Pons (tissue), 1 donor: ENCODE results near the gene TTC9.

Source experiments
- DNase-seq: peaks from one replicate; pipeline ENCODE4 v3.0.0-alpha.2; 2016; ENCODE audit warnings: low spot score

TTC9 gene

DNA sequence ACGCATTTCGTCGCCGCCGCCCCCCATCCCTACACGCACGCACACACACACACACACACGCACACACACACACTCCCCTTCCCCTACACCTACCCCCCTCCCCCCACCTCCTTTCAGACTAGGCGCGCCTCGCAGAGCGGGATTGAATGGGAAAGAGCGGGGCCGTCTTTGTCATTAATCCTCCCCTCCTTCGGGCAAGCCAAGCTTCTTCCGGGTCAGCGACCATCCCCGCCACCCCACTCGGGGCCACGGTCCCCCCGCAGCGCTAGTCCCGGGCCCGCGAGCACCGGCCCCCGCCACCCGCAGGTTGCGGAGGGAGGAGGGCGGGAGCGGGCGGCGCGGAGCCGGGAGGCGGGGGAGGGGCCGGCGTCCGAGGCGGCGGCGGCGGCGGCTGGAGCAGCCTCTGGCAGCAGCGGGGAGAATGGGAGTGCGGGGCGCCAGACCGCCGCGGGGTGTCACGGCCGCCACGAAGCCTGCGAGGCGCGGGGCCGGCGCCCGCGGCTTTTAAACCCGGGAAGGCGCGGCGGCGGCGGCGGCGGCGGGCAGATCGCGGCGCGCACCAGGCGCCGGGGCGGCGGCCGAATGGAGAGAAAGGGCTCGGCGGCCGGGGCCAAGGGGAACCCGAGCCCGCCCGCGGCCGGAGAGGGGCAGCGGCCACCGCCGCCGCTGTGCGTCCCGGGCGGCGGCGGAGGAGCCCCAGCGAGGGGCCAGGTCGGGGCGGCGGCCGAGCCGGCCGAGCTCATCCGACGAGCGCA, at the start of gene TTC9:
Gene TTC9, plus strand, starts transcription at position 369 of the 755 bp plus-strand sequence. Its CDS starts 214 bp downstream, at position 583.
- no peak for DNase-seq

DNA sequence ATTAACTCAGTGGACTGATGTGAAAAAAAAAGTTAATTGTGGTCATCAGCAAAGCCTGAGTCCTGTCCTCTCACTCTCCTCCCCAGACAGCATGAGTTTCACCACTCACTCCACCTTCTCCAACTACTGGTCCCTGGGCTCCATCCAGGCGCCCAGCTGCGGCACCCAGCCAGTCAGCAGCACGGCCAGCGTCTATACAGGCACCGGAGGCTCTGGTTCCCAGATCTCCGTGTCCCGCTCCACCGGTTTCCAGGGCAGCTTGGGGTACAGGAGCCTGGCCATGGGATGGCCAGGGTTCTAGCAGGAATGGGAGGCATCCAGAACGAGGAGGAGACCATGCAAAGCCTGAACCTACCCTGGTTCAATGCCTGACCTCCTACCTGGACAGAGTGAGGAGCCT, 47.3 kb upstream of the TTC9 start:
- no peak for DNase-seq

DNA sequence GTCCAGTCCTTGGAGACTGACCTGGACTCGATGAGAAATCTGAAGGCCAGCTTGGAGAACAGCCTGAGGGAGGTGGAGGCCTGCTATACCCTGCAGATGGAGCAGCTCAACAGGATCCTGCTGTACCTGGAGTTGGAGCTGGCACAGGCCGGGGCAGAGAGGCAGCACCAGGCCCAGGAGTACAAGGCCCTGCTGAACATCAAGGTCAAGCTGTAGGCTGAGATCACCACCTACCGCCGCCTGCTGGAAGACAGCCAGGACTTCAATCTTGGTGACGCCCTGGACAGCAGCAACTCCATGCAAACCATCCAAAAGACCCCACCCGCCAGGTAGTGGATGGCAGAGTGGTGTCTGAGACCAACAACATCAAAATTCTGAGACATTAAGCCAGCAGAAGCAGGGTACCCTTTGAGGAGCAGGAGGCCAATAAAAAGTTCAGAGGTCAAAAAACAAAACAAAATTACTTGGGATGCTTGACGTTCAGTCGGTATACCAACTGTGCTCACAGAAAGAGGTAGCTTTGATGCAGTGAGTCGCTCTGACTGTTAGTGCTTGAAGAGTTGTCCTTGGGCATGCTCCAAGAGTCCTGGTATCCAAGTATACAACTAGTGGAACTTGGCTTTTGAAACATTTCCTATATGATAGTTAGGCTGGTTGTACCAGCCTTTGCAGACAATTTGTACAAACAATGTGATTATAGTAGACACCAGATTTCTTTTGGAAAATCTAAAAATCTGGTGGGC, 46.1 kb upstream of the TTC9 start:
- DNase-seq = no peak

DNA sequence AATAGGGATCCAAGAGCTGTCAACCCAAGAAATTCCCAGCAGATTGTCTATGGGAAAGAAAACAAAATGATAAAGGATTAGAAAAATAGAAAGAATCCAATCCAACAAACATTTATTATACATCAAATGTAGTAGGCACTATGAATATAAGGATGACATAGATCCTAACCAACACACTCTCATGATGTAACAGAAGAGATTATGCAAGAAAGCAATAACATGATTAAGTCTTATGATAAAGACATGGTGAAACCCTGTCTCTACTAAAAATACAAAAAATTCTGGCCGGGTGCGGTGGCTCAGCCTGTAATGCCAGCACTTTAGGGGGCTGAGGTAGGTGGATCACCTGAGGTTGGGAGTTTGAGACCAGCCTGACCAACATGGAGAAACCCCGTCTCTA, 44.0 kb upstream of the TTC9 start:
- DNase-seq = no peak

DNA sequence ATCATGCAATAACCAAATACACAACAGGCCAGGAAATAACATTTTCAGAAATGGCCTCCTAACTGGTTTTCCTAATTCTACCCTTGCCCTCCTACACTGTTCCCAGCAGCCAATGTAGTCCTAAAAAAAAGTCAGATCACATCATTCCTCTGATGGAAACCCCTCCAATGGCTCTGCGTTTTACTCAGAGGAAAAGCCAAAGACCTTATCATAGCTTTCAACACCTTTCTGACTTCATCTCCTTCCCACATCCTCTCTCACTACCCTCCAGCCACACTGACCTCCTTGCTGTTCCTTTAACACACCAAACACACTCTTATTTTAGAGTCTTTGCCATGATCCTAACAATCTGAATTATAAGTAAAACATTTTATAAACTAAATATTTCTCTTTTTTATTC, 42.4 kb upstream of the TTC9 start:
- no peak for DNase-seq

DNA sequence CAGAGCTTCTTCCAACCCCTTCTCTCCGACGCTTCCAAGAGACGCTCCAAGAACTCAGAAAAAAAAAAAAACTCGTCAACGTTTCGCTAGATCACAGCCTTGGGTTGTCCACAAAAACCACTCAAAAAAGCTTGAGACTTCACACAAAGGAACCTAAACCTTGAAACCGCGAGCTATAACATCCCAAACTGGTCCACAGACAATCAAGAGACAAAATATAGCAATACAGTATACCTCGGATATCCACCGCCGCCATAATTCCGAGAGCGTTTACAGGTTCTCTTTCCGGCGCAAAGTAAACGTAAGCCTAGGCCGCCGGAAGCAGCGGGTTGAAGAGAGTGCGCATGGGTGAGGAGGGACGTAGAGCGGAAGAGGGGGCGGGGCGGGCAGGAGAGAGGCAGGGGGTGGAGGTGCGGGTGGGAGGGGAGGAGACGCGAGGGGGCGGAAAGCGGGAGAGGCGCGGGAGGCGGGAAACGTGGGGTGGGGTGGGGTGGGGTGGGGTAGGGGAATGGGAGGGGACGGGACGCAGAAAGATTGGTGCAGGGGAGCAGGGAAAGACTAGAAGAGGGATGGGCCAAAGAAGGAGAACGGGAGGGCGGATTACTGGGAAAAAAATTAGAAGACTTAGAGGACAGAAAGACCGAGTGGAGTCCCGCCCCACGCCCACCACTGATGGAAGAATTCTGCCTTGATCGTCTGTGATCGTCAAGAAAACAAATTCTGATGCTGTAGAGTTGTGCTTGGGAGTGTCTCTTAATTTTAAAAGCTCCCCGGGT, 41.1 kb upstream of the TTC9 start, which contains the start of gene MED6:
Gene MED6, minus strand, starts transcription at position 274 of the 776 bp plus-strand sequence. Its CDS starts 18 bp downstream, at position 256.
- DNase-seq = peak; percentile 93

DNA sequence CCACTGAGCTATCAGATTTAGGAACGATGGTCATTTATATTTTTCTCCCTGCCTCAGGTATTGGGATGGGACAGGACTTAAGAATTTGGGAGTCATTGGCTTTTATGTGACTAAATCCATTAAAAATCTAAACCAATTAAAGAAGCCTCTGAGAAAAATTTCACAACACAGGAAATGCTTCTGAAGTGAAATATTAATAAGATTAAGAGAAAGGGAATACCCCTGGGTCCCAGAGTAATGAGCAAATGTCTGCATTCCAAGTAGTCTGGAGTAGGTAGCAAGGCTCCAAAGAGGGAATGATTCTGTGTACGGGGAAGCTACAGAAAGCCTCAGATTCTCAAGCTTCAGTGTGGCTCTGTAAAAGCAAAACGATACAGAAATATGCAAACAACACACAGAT, 40.6 kb upstream of the TTC9 start:
- no peak for DNase-seq

DNA sequence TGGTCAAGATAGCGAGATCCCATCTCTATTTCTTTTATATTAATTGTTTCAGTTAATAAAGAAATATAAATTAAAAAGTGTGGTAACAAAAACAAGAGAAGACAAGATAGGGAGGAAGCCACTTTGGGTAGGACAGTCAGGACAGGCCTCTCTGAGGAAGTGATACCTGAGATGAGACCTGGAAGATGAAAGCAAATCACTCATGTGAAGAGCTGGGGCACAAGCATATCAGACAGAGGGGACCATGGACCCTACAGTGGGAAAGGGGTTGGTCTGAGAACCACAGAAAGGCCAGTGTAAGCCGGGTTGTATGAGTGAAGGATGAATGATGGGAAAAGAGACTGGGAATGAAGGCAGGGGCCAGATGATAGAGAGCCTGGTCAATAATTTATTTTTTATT, 39.5 kb upstream of the TTC9 start:
- no peak for DNase-seq

DNA sequence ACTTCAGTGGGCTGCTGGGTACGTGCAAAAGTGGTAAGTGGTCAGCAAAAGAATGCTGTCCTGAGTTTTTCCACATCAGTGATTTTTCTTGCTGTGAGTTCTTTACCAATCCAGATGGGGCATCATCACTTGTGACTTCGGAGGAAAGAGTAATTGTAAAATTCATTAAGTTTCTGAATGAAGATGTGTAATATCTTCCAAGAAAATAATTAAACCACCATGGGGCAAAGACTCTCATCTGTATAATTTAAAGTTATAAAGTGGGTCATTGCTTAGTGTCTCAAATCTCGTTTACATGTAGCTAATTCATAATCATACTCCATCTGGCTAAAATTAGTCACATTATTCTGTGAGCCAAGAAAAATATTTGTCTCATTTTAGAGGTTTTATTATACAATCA, 30.5 kb upstream of the TTC9 start:
- DNase-seq = no peak

DNA sequence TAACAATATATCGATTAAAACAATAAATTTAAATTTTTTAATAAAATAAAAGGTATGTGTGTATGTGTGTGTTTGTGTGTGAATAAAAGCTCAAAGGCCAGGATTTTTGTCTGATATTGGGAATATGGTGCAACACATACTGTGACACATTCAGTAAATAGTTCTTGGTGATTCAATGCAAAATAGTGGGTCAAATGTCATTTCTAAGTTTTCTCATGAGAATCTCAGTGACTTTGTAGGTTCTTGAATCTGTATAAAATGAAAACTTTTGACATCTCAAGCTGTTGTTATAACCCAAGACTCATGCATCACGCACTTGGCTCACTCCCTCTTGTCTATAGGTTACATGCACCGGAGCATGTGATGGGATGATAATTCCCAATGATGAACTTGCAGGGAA, 25.1 kb upstream of the TTC9 start:
- no peak for DNase-seq

DNA sequence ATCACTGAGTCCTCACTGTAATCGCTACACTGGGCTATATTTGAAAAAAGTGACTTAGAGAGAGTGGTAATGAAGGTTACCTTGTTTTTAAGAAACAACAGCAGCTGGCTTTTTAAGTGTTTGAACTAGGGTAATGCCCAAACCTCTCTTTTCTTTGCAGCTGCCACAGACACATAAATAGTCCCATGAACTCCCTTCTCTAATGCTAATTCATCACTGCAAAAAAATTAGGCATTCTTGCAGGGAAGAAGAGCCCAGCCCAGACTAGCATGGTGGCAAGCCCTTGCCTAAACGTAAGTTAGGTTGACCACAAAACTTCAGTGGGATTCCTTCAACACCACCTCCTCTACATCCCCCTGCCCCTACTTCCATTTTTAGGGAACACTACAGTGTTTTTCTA, 23.4 kb upstream of the TTC9 start:
- no peak for DNase-seq

DNA sequence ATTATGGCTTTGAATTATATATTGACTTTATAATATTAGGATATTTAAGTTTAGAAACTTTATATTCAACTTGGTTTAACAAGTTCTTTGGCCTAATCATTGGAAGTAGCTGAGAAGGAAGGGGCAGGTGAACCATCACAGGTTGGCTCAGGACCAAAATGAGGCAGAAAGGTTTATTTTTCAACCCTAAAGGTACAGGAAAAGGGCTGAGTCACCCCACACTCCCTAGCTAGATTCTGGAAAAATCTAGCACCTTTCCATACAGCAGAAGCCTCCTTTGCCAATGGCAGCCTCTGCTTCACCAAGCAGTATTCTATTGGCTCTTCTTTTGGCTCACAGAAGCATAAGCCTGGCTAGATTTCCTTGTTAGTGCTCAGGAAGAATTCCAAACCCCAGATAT, 22.0 kb upstream of the TTC9 start:
- DNase-seq = no peak

DNA sequence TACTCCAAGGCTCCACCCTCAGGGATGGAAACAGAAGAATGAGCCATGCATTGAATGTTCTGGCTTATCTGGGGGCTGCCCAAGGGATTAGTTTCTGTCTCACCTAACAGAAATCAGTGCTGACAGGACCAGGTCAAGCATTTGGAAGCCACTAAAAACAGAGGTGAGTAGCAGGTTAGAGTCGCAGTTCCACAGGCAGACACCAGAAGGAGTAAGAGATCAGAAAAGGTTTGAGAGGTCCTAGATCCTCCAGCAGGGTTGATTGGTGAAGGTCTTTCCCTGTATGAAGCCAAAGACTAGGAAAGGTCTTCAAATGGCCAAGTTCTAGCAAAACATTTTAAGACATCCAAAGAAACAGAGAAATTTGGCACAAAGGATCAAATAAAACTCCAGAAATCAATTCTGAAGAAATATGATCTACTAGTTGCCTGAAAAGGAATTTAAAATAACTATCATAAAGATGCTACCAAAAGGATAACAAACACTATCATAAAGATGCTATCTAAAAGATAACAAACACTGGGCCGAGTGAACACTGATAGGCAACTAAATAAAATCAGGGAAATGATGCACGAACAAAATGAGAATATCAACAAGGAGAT, 19.5 kb upstream of the TTC9 start:
- DNase-seq = no peak

DNA sequence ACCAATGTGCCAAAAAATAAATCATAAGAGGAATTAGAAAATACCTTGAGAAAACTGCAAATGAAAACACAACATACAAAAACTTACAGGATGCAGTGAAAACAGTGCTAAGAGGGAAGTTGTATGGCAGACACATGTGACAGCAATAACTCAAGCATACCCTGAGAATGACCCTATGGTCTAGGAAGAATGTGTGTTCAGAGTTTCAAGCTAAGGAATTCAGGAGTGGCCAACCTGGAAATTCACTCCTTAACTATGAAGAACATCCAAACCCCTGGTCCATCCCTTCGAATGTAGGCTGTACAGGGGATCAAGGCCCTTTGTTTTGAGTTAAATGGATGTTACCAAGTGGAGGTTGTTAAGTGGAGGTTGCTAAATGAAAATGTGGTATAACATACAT, 16.7 kb upstream of the TTC9 start:
- DNase-seq = no peak

DNA sequence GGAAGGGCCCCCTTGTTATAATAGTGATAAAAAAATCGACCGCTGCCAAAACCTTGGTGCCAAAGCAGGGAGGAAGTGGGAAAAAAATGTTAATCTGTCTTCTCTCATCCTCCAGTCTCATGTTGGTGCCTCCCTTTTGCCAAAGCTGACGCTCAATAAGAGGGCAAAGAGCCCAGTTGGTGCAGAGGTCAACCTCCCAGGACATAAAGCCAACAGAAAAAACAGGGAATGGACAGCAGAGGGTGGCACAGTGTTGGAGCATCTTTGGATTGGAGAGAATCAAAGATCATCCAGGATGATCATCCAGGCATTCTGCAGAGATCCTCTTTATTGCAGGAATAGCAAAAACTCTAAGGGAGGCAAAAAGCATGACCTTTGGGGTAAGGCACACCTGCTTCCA, 9.8 kb upstream of the TTC9 start:
- no peak for DNase-seq

DNA sequence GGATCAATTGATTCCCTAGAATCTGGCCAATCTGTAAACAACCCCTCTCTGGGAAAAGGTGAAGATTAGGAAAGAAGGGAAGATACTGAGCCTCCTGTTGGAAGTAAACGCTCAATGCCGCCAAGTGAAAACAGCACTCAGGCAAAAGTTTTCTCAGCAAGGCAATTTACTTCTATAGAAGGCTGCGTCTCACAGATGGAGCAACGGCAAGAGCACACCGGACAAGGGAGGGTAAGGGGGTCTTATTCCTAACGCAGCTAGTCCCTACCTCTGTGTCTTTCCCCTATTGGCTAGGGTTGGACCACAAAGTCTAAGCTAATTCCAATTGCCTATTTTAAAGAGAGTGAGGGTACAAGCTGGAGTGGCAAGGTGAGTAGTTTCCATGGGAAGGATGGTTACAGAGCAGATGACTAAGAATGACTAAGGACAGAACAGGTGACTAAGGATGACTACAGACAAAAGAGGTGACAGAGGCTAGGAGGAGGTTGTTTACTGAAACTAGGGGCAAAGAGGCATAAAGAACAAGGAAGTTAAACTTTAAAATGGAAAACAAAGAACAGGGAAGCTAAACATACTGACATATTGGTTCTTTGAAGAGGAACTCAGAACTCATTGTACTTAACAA, 5.6 kb upstream of the TTC9 start:
- DNase-seq = no peak

DNA sequence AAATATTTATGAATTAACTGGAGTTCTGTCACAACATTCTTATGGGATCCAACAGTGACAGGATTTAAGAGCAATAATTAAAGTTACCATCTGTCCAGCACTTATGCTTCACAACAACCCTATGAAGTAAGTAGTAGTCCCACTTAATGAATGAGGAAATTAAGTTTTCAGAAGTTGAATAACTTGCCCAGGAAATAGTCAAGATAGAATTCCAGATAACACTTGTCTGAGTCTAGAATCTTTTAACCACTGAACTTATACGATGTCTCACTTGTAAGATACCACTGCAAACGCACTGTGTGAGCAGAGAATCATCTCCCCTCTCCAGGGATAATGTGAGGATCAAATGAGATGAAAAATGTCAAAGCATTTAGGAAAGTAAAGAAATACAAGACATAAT, 3.3 kb upstream of the TTC9 start:
- DNase-seq = no peak

DNA sequence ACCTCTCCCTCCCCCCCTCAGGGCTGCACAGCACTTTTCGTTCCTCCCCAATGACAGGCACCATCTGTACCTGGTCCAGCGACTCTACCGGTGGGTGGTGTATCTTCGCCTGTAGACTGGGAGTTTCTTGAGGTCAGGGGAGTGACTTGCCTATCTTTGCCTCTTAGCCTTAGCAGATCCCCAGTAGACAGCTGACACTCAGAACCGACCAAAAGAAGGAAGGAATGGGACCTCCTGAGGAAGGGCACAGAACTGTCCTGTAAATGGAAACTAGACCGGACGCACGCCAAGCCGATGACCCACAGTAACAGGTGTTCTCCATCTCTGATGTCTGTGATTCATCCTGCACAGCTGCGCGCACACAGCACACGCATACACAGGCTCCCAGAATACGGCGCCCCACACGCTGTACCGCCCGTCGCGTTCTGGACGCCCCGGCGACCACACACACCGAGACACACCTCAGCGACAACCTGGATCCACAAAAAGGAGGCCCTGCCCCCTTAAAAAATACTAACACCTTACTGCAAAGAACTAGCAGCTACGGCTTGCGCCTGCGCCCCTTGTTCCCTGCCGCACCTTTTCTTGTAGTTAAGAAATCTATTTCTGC, 673 bp upstream of the TTC9 start:
- DNase-seq = no peak

DNA sequence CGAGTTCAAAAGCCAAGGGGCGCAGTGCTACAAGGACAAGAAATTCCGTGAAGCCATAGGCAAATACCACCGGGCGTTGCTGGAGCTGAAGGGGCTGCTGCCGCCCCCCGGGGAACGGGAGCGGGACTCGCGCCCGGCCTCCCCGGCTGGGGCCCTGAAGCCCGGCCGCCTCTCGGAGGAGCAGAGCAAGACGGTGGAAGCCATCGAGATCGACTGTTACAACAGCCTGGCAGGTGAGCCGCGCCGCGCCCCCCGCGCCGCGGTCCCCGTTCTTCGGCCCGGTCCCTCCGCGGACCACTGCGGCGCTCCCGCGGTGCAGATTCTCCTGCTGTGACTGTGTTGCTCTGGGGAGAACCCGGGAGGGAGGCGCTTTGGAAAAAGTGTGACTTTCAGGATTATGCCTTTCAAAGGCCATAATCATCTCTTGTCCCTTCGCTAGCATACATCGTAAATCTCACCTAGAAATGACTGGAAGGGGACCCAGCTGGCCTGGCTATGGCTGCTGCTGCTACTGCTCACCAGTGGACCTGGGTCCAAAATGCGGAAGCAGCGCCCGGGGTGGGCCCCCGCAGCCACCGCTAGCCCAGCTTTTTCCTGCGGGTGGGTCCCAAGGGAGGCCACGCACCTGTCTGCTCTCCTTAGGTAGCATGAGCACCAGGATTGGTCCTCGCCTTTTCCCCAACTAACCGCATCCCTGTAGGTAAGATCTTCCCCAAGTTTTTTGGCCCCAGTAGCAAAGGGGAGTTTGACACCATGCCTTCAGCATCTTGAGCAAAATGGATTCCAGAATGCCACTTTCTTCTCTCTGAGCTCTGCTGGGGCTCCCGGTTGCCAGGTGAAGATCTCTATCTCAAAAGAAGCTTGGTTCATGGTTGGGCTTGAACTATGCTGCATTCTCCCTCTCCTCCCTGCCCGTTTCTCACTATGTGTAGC, 853 bp downstream of the TTC9 start:
- DNase-seq = no peak

DNA sequence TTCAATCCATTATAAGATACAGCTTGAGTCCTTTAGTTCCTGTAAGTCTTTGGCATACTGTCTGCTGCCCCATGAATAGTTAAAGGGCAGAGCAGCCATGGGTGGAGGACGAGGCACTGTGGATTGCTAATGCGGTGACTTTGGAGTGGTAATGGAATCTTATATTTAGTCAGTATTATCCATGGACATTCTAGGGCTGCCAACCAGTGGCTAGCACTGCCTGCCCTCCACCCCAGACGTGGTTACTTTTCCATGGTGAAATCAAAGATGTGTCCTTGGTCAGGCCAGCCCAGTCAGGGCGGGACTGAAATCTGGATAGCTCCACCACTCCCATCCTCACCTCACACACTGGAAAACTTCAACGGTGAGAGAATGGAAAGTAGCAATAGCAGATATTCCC, 2.3 kb downstream of the TTC9 start:
- no peak for DNase-seq
